ENCODE data around the gene TLE3. TPM values are rescaled to one million over a fixed set of nuclear protein-coding genes. Genes with fewer than 3 reads are reported as not detected.

Gene TLE3
- total RNA-seq, 4 donors from 2014 or later: 54.8 to 99.5 (median 57.6) TPM

GRCh38 chr15:70016511-70016994 lies 81.2 kb downstream of the TLE3 start:
- TF ChIP-seq CTCF (IDR thresholded peaks at IDR 0.05; ENCODE audit: low read depth): no peak

GRCh38 chr15:70014860-70015490 lies 82.7 kb downstream of the TLE3 start:
- TF ChIP-seq CTCF (IDR thresholded peaks at IDR 0.05; ENCODE audit: low read depth): no peak

- TF ChIP-seq CTCF (IDR thresholded peaks at IDR 0.05; ENCODE audit: low read depth): no peak
Observed at GRCh38 chr15:70014331-70014730, 83.4 kb downstream of the TLE3 start.

GRCh38 chr15:70013656-70014313 lies 83.9 kb downstream of the TLE3 start:
- TF ChIP-seq CTCF (IDR thresholded peaks at IDR 0.05; ENCODE audit: low read depth): no peak

GRCh38 chr15:70012895-70013294 lies 84.8 kb downstream of the TLE3 start:
- TF ChIP-seq CTCF (IDR thresholded peaks at IDR 0.05; ENCODE audit: low read depth): no peak

- TF ChIP-seq CTCF (IDR thresholded peaks at IDR 0.05; ENCODE audit: low read depth): no peak
Observed at GRCh38 chr15:70008697-70009290, 88.9 kb downstream of the TLE3 start.

All from subcutaneous adipose tissue (tissue), 4 donors.